HG03025 (cell line): ENCODE results near the gene HTT-AS.

Experiments
- ATAC-seq: cut with Tn5 transposase; IDR thresholded peaks from one replicate; pipeline ENCODE4 v1.9.1; 2021; ENCODE audit warnings: mild to moderate bottlenecking, moderate library complexity; ENCODE audit not compliant: unreplicated experiment, low FRiP score

HTT-AS gene

DNA sequence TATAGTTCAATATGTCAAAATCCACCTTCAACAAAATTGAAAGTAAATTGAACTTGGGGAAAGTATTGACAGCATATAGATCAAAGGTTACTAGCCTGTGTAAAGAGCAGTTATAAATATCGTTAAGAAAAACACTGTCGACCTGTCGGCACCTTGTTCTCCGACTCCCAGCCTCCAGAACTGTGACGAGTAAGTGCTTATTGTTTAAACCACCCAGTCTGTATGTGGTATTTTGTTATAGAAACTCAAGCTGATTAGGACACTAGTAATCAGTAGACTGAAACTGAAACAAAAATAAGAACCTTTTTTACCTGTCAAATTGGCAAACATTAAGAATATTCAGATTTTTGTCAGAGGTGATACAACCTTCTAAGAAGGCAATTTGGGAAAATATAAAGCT lies 17.1 kb upstream of the HTT-AS start:
- no peak for ATAC-seq

DNA sequence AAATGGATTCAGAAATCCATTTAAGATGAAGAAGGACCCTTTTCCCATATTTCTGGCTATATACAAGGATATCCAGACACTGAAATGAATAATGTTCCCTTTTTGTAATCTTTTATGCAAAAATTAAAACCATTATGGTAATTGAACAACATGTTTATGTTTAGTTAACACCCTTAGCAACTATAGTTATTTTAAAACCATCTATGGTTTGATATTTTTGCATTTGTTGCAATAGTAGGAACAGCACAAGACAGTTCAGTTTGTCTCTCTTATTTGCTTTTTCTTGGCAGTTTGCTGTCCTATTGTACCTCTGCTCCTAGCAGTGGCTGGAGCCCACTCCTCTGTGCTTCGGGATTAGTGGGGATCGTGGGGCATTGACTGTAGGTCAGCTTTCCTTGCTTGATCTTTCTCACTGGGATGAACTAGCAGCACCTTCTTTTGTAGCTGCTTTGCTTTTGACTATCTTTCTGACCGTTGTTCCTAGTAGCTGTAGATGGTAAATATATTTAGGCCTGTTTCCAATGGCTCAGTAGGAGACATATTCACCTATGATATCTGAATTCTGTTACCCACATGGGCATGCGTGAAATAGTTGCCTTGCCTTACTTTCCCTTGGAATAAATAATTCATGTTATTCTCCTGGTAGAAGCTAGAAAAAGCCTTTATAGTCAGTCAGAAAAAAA lies 12.9 kb upstream of the HTT-AS start:
- ATAC-seq, result no peak

- no peak for ATAC-seq
These were observed 11.8 kb upstream of the HTT-AS start for GRCh38 chr4:3085948-3086670.

DNA sequence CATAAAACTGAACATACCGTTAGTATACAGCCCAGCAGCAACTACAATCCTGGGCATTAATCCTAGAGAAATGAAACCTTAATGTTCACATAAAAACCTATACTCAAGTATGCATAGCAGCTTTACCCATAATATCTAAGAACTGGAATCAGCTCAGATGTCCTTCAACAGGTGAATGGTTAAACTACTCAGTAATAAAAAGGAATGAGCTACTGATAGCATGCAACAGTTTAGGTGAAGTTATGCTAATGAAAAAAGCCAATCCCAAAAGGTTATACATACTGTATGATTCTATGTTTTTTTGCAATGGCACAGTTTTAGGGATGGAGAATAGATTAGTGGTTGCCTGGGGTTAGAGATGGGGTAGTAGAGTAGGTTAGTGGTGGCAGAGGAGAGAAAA lies 9.4 kb upstream of the HTT-AS start:
- ATAC-seq, result no peak

DNA sequence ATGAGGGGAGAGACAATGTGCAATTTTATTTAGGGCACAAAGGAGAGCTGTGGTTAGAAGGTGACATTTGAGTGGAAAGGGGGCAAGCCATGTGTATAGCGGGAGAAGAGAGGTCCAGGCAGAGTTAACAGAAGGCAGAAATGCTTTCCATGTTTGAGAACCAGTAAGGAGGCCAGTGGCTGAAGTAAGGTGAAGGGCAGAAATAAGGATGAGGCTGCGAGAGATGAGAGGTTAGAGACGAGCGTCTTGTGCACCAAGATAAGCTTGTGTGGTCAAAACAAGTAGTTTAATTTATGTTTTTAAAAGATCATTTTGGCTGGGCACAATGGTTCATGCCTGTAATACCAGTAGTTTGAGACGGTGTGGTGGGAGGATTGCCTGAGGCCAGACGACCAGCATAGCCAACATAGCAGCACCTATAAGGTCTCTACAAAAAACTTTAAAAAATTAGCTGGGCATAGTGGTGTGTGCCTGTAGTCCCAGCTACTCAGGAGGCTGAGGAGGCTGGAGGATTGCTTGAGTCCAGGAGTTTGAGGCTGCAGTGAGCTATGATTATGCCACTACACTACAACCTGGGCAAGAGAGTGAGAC lies 8.7 kb upstream of the HTT-AS start:
- ATAC-seq, result no peak

GRCh38 chr4:3079694-3080123 lies 5.4 kb upstream of the HTT-AS start:
- ATAC-seq, result no peak

GRCh38 chr4:3077796-3078195 lies 3.5 kb upstream of the HTT-AS start:
- ATAC-seq, result no peak

- no peak for ATAC-seq
These were observed 1.3 kb upstream of the HTT-AS start for GRCh38 chr4:3075652-3075981.

- peak; percentile 3 for ATAC-seq
These were observed 711 bp upstream of the HTT-AS start for GRCh38 chr4:3074846-3075651.

- ATAC-seq, result no peak
These were observed 920 bp downstream of the HTT-AS start for GRCh38 chr4:3073158-3074077.

DNA sequence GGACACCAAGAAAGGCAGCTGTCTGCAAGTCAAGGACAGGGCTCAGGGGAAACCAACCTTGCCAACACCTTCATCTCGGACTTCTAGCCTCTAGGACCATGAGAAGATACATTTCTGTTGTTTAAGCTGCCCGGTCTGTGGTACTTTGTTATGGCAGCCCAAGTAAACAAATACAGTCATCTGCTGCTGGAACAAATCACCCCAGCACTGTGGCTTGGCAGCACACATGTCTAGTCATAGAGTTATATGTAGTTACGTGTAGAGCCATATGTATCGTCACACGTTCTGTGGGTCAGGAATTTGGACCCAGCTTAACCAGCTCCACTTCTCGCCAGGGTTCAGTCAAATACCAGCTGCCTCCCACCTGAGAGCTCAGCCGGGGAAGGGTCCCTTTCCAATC lies 2.5 kb downstream of the HTT-AS start:
- ATAC-seq, result no peak

- ATAC-seq, result no peak
These were observed 3.4 kb downstream of the HTT-AS start for GRCh38 chr4:3070709-3071500.

DNA sequence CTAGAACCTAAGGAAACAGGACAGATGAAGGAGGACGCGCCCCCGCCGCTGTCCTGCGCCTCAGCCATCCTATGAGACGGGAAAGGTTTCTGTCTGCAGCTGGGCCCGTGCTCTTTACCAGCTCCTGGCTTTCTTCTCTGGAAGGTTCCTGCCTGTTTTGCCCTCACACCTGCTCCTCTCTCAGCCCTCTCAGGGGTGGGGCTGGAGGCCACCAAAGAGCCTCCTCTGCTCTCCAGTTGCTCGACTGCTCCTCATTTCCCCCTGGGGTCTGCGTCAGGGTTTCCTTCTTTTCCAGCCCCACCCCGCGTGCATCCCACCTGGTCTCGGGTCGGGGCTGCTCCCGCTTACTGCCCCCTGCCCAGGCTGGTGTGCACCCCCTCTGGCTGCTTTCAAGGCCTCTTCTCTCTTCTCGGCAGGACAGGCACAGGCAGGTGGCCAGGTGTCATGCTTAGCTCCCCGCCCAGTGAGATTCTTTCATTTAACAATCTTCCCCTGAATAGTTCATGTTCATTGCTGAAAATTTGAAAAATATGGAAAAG lies 4.6 kb downstream of the HTT-AS start:
- no peak for ATAC-seq

- ATAC-seq, result no peak
These were observed 6.8 kb downstream of the HTT-AS start for GRCh38 chr4:3067473-3068001.

DNA sequence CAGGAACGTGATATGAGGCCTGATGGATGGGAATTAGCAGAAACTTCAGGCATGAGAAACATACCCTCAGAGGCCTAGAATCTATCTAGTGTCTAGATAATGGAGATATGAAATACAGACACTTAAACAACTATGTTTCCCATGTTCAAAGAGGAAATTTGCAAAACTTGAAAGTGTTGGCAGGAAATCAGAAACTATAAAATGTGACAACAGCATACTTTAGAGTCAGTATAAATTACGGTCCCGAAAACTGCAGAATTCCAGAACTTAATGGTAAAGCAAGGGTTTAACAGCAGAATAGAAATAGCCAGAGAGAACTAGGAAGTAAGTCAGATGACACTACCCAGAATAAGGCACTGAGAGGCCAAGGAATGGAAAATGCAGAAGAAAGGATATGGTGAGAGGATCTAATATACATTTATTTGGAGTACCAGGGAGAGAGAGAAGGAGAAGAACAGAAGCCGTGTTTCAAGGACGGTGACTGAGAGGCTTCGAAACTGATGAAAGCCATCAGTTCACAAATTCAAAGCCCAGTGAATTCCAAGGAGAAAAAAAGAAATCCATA lies 7.4 kb downstream of the HTT-AS start:
- ATAC-seq, result no peak

DNA sequence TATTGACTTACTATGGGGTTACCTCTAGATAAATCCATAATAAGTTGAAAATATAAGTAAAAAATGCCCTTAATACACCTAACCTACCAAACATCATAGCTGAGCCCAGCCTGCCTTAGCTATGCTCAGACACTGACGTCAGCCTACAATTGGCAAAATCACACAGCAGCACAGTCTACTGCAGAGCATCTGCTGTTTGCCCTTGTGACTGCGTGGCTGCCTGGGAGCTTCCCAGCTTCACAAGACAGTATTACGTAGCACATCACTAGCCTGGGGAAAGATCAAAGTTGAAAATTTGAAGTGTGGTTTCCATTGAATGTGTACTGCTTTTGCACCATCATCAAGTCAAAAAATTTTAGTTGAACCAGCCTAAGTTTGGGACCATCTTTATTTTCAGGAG lies 8.8 kb downstream of the HTT-AS start:
- ATAC-seq, result no peak

DNA sequence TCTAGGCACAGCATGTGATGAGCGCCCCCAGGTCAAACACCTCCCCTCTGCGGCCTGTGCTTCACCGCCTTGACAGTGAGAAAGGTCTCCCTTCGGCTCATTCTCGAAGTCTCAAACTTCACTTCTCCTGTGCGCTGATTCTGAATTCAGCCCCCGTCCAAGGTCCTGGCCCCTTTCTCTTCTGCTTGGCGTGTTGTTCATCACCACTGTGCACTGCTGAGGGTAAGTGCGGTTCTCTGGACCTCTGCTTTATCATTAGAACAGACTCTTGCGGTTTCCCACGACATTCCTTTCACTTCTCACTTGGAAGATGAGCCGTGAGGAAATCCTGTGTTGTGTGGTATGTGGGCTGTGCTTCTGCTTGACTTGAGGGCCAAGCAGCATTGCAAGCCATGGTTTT lies 11.9 kb downstream of the HTT-AS start:
- ATAC-seq, result no peak

- no peak for ATAC-seq
These were observed 13.4 kb downstream of the HTT-AS start for GRCh38 chr4:3060946-3061345.

GRCh38 chr4:3059943-3060342 lies 14.4 kb downstream of the HTT-AS start:
- ATAC-seq, result no peak
